Stimulated activated naive CD8-positive, alpha-beta T cell treated with anti-CD3 and anti-CD28 coated beads, Interleukin-15, Interleukin-2, amounts not matched to agents 100 U/mL and 50 U/mL, for 24 hours (primary cell): ENCODE measurements around the gene HMCN2.
"Not testable (repeated sequence)": the region's sequence is repeated elsewhere in the genome, so short reads cannot be mapped to it uniquely, and the experiment has no call there.

Source experiments
- ATAC-seq: fragments of 150-1000 bp; cut with Tn5 transposase; one replicate; pipeline ENCODE4 v1.10.0; 2021
- DNase-seq: peaks from one replicate; pipeline ENCODE4 v3.0.0; 2021

The HMCN2 gene

DNA sequence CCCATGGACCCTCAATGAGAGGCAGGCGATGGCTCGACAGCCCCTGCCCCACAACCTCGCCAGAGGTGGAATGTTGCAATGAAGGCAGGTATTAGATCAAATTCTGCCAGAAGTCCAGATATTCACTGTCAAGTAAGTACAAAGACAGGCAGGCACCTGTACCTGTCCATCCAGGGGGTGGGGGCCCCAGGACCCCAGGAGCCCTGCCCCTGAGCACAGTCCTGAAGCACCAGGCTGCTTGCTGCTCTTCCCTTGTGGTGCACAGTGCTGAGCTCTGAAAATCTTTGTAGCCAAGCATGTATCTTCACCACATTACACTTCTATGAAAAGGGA is 26.2 kb upstream of the HMCN2 start:
- DNase-seq (no peak), ATAC-seq (no peak)

DNA sequence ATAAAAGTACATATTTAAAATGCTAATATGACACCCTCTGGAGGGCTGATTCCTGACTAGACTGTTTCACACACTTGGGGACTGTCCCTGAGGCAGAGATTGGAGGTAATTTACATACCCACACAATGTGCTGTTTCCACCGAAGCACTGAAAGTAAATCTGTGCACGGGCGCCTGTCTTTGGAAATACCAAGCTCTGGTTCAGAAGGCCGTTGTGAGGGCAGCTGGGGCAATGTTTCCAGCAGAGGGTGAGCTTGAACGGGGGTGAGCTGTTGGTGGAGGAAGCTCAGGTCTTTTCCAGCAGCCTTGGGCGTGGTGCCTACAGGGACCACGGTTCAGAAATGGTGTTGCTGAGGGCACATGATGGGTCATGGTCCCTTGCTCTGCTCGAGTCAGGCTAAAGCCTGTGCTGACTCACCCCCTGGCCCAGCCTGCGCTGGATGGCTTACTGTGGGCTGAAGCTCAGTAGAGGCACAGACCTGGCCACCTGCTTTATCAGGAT is 25.8 kb upstream of the HMCN2 start:
- ATAC-seq, result peak; percentile 92
- peak; percentile 66 for DNase-seq

DNA sequence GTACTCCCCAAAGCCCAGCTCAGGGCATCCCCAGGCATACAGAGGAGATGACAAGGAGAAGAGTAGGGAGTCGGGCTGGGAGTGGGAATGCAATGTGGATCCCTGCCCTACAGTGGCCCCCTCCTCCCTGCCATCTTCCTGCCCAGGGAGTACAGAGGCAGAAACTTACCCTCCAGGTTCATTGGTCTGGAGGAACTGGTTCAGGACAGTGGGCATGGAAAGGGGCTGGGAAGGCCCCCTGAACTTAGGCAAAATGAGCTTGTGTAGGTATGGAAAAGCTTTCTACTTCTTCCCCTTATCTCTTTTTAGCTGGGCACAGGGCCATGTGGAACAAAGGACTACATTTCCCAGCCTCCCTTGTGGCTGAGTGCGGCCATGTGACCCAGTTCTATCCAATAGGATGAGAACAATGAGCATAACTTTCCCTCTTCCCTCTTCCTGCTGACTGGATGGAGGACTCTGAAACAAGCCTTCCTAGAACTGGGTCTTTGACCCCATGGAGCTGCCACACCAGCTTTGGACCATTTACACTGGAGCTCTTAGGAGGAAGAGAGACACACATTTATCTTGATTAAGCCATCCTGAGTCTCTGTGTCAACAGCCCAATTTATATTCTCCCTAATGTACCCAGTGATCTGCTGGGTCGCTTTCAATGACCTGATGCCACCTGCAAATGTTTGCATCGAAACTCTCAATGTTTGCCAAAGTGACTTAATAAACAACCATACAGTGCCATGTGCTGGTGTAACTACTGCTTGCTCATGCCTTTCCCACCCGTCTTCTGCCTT is 25.0 kb upstream of the HMCN2 start:
- ATAC-seq, result peak; percentile 37
- DNase-seq, result peak; percentile 48

DNA sequence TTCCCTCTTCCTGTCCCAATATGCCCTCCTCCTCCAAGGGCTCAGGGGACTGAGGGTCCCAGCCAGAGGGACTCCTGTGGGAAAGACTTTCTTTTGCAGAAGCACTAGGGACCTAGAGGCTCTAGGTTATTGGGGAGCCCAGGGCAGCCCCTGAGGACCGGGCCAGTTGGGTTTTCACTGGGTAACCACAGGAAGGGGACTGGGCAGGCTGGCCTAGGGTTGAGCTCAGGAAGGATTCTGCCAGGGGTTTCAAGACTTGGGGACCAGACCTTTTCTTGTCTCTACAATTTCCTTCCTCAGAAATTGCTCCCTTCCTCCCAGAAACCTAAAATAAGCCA is 24.4 kb upstream of the HMCN2 start:
- ATAC-seq (no peak), DNase-seq (no peak)

DNA sequence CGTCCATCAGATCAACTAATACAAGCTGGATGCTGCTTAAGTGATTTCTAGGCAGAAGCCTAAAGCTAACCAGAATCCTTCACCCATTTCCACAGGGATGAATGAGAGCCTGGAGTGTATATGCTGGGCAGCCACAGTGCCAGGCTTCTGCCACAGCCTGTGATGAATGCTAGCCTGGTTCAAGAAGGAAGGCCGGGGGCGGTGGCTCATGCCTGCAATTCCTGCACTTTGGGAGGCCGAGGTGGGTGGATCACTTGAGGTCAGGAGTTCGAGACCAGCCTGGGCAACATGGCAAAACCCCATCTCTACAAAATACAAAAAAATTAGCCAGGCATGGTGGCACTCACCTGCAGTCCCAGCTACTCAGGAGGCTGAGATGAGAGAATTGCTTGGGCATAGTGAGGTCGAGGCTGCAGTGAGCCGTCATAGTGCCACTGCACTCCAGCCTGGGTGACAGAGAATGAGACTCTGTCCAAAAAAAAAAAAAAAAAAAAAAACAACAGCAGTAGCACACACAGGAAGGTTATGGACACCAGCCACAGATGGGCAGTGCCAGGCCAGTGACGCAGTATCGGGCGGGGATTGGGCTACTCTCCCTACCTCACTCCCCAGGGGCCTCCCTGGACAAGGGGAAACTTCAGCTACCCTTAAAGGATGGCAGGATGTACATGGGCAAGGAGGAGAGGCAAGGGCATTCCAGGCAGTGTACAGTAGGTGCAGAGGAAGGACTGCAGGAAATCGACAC is 23.1 kb upstream of the HMCN2 start:
- ATAC-seq (no peak), DNase-seq (no peak)

DNA sequence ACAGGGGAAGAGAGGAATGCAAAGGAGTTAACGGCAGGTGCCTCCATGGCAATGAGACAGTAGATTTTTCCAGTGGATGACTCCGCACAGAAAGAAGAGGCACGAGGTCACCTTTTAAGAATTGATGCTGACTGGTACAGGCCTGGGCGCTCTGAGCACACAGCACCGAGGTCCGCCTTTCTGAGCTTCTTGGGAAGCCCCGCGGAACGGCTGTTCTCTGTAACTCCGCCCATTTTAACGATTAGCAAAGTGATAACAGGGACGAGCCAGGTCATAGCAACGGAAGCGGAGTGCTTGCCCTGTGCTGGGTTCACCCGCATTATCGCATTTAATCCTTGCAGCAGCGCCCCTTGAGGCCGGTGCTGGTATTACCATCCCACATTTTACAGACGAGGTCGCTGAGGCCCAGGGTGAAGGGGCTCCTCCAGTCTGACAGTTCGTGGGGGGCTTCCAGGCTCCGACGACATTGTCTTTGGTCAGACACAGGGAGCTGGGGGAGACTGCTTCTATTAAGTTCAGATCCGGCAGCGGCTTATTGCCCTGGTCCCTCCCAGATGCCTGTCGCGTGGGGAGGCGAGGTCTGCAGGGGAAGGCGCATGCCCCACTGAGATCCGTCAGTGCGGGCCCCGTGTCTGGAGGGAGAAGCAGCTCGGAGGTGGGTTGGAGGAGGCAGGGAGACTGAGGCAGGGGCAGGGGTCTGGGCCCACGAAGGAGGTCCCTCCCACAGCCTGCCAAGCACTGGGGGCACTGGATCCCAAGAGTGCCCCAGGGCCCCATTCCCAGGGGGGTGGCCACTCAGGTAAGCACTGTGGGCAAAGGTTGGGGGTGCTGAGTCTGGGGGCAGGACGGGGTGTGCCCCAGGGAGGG is 22.3 kb upstream of the HMCN2 start:
- ATAC-seq, result peak; percentile 36
- DNase-seq, result peak; percentile 86

DNA sequence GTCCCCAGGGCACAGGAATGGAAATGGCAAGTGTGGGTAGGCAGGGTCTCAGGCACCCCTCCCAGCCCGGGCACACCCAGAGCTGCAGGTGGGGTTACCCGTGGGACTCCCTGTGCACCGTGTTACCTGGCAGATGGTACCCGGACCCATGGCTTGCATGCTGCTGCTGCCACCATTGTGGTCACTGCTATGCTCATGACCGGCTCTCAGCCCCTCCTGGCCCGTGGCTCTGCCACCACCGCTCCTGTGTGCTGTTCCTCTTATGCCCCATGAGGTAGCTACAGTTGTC is 21.7 kb upstream of the HMCN2 start:
- DNase-seq, result no peak
- no peak for ATAC-seq

DNA sequence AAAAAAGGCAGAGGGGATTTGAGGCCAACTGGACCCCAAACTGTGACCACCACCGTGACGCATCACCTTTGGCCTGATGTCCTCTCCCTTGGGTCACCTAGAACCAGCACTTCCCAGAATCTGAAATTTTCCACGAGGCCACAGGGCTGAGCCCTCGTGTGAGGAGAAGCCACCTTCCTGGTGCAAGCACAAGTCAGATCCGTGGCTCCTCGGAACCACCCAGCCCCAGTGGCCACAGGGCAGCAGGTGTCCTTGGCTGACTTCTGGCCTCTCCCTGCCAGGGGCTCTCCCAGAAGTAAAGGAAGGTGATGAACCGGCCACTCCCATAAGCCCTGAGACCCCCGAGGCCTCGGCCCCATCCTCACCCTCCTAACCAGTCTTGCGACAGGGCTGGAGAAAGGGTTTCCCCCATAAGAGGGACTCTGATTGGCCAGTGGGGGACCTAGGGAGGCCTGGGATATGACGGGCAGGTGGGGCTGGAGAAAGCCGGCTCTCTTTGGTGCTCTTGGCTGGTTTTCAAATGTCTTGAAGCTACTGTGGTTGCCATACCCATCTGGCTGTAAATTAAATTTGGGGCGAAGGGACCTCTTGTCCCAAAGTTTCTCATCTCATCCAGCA is 20.9 kb upstream of the HMCN2 start:
- DNase-seq (no peak), ATAC-seq (no peak)

DNA sequence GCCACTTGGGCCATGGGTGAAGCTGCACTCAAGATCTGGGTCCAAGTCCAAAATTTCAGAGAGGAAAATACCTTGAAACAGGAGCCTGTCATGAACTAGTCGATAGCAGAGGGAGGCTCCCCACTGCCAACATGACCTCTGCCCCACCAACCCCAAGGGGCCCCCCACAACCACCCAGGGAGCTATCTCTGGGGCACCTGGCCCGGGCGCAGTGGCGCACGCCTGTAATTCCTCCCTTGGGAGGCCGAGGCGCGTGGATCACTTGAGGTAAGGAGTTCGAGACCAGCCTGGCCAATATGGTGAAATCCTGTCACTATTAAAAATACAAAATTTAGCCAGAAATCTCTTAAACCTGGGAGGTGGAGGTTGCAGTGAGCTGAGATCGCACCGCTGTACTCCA is 20.1 kb upstream of the HMCN2 start:
- no peak for ATAC-seq

DNA sequence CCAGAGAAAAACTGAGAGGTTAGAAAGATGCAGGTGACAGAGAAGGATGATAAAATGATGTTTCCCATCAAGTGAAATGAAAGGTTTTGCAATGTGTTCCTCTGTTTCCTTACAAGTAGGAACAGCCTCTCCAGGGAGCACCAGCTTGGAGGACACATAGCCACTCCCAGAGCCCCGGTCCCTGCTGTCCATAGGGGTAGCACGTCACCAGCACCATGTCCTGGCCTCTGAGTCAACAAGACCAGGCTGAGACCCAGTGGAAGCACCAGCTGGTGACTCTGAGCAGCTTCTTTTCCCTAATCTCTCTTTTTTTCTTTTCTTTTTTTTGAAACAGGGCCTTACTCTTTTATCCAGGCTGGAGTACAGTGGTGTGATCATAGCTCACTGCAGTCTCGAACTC is 19.4 kb upstream of the HMCN2 start:
- ATAC-seq (no peak), DNase-seq (no peak)

More for the DNA sequence above, 20.1 kb upstream of the HMCN2 start:
- DNase-seq, result no peak

DNA sequence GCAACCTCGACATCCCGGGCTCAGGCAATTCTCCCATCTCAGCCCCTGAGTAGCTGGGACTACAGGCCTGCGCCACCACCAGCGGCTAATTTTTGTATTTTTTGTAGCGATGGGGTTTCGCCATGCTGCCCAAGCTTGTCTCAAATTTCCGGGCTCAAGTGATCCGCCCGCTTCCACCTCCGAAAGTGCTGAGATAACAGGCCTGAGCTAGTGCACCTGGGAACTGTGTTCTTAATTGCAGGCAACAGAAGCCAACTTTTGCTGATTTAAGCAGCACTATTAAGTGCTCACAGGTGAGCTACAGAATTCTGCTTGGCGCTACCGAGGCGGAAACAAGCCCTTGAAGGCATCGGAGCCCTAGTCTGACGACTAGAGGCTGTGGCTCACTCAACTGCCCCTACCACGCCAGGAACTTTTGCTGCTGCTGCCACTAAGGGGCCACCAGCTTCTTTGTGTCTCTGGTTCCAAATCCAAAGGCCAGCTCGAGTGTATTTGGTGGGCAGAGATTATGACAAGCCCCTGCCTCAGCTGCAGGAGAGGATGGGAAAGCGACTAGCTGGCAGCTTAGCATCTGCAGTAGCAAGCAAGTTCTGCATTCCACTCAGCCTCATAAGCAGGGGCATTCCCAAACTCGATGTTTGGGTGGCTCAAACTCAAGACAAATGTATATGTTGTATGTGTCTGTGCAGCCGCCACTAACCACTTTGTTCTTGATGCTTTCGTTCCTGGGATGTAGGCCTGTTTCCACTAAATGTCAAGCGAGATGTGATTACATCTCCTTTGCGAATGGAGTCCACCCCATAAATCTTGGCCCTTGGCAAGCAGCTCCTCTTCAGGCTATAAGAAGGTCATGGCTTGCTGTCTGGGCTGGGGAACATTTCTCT is 10.6 kb upstream of the HMCN2 start:
- ATAC-seq (no peak), DNase-seq (no peak)

DNA sequence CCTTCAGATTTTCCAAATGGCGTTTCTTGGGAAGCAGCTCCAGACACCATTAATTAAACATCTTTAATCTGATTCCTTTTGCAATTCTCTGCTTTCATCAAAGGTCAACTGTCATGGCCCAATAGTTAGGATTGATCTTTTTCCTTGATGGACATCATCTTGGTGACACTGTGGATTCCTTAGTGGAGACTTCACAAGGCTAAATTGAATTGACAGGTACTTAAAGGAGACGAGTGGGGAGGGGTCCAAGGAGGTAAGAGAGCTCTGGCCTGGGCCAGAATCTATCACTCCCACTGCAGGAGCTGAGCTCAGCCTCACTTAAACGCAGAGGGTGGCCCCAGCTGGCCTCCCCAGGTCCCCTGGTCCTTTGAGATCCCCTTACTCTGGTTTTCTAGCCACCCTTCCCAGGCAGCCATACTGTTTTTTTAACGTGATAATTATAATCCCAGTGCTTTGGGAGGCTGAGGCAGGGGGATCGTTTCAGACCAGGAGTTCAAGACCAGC is 9.9 kb upstream of the HMCN2 start:
- ATAC-seq (no peak), DNase-seq (no peak)

DNA sequence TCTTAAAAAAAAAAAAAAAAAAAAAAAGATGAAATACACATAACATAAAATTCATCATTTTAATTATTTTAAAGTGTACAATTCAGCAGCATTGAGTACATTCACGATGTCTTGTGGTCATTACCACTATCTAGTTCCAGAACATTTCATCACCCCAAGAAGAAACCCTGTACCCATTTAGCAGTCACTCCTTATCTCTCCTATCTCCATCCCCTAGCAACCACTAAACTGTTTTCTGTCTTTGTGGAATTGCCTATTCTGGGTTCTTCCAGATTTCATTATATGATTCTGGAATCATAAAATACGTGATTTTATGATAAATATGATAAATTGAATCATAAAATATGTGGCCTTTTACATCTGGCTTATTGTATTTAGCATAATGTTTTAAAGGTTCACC is 8.9 kb upstream of the HMCN2 start:
- DNase-seq (no peak), ATAC-seq (no peak)

DNA sequence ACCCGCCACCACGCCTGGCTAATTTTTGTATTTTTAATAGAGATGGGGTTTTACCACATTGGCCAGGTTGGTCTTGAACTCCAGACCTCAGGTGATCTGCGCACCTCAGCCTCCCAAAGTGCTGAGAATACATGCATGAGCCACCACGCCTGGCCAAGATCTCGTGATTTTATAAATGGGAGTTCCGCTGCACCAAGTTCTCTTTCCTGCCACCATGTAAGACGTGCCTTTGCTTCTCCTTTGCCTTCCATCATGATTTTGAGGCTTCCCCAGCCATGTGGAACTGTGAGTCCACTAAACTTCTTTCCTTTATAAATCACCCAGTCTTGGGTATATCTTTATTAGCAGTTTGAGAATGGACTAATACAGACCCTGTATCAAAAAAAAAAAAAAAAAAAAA is 7.4 kb upstream of the HMCN2 start:
- DNase-seq, ATAC-seq: not testable (repeated sequence)

DNA sequence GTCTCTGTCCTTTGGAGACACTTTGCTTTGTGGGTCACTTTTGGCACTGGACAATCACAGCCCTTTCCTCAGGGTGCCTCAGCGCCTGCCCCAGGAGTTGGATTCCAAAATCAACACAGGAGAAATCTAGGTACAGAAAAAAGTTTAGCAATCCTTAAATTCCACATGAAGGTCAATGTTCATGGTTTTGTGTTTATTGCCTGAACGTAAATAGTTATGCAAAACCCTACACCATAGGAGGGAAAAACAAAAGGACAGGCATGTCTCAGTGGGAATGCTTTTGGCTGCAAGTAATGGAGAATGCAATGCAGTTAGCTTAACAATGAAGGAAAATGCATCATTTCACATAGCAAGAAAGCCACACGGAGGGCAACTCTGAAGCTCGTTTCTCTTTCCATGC is 6.5 kb upstream of the HMCN2 start:
- ATAC-seq (no peak), DNase-seq (no peak)

DNA sequence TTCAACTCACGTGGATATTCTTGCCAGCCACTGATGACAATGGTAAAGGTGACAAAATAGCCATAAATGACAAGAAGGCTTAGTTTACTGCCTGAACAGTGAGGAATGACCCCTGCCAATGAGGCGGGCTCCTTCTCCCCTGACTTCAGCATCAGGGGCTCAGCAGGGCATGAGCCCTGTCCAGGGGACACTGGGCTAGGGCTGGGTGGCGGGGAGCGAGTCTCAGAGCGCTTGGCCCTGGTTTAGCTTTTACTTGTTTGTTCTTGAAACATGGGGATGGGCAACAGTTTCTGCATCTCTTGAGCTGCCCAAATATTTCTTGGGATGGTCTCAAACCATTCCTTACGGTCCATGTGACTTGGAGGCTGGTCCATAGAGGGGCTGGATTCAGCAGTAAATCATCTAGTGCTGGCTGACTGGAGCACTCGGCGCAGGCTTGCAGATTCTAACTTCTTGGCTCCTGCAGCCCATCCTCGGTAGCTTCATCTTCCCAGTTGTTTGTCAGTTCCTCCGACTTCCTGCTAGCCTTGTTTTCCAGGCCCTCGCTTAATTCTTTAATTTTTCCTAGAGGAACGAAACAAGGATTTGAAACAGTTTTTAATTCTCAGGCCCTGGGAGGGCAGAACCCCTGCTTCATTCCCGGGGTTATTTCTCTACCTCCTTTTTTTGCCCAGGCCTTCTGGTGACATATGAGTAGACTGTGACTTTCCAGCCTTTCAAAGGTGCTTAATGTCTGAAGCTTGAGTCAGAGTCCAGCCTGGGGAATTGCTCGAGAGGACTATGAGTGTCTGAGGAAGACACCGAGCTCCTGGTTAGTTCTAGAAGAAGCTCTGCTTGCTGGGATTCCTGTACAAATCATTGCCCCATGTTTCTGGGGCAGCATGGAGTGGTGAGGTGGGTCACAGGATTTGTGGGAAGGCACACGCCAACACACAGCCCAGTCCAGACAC is 4.5 kb upstream of the HMCN2 start:
- ATAC-seq (no peak), DNase-seq (no peak)

DNA sequence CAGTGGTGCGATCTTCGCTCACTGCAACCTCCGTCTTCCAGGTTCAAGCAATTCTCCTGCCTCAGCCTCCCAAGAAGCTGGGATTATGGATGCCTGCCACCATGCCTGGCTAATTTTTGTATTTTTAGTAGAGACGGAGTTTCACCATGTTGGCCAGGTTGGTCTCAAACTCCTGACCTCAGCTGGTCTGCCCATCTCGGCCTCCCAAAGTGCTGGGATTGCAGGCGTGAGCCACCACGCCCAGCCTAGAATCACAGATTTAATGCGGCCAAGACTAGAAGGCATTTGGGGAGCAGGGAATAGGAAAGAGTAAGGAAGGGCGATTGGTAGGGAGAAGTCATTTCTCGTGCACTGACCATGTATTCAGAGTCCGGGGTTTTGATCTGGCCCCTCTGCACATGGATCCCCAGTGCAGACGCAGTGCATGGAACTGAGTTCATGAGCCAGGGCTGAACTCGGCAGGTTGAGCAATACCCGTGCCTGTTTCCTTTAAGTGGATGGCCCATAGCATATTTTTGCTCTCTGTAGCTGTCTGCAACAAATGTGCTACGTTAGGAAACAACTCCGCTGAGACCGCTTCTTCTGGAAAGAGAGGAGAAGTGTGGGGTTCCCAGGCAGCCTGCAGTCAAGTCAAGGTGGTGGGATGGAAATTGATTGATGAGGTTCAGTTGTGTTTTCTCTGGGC is 3.4 kb upstream of the HMCN2 start:
- ATAC-seq, result no peak
- no peak for DNase-seq

DNA sequence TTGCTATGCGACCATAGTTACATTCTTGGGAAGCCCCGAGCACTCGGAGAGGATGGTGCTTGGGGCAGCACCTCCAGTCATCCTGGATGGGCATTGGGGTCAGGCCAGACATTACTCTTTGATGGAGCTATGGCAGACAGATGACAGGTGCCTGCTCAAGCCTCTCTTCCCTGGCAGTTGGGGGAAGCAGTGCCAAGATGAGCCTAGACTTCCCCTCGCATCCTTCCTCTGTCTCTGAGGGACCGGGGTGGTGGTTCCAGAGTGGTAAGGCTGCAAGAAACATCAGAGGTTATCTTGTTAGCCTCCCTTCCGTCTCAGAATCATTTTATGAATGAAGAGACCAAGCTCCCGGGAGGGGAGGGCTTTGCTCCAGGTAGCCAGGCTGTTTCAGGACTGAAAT is 2.8 kb upstream of the HMCN2 start:
- ATAC-seq (no peak), DNase-seq (no peak)

DNA sequence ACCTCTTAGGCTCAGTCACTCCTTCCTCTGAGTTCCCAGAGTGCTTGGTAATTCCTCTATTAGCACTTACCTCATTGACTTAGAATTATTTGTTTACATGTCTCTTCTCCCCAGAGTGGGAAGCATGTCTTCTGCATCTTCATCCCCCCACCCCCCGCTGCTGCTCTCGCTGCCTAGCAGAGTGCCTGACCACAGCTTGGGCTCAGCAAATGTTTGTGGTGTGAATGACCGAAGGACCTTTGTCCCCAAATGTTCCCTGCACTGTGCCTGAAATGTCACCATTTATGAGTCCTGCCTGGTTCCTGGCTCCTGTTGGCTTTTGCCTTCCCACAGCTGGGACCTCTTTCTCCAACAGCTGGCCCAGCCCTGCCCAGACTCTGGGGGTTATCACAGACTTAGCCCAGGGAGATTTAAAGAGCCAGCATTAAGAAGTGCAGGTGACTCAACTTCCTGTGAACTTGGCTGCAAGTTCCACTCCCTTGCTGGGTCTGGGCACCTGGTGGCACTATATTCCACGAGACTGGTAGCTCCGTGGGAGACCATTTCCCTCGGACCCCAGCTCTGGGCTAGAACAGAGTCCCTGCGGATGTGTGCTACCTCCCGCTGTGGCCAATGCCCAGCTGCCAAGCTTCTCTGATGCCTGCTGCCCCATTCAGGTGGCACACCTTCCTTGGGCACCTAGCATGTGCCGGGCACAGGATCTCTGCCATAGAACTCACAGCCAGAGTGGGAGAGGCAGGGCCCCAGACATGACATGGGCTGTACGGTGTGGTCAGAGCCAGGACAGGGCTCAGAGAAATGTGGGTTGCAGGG is 1.8 kb upstream of the HMCN2 start:
- ATAC-seq (no peak), DNase-seq (no peak)
